GM10847 (cell line): ENCODE measurements around the gene TNFSF8.

ENCODE experiments used
- POLR2A ChIP-seq: IDR thresholded peaks from 2 replicates; pipeline ENCODE4 v1.6.1; 2011; ENCODE audit not compliant: insufficient read length; ENCODE audit errors: extremely low read depth

TNFSF8 gene

DNA sequence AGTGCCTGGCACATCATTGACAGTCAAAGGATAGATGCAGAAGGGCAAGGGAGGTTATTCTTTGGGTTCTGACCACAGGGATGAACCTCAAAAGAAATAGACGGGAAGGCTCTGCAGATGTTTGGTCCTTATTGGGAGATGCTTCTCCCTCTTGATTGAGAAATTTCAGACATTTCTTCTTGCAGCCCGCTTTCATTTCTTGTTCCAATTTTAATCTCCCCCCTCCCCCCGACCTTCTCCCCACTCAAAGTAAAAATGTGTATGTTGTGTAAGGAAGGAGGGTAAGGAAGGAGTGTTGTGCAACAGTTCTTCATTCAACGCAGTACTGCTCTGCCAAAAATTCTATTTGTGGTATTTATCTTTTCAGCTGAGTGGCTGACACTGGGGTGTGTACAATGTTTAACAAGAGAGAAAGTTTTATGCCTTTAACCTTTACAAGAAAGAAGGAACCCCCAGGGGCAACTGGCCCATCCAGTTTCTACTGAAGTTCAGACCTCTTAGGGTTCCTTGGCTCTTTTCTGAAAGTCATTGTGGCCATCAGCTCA is 78.3 kb downstream of the TNFSF8 start:
- TF ChIP-seq POLR2A = no peak

DNA sequence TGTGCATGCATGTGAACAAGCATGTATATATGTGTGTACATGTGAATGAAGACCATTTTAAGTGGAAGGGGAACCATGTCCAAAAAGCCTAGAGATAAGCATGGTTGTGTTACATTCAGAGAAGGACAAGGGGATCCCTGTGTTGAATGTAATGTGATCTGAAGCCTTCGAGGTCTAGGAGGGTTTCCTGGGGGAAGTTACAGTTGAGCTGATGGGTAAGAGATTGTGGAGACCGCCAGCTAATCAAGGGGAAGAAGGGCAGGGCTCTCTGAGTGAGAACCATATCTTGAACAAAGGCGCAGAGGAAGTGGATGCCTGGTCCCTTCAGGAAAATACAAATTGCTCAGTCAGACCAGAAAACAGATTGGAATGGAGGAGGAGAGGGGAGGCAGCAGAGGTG is 79.1 kb downstream of the TNFSF8 start:
- no peak for TF ChIP-seq POLR2A
